Neuronal stem cell (in vitro differentiated cells): ENCODE results near the gene MDM1.

Experiments used
- DNase-seq: peaks from one replicate; pipeline ENCODE4 v3.0.0-alpha.2; 2013; ENCODE audit warnings: low spot score
- H2AFZ ChIP-seq: one replicate; pipeline ENCODE4 v1.6.1; 2013; ENCODE audit warnings: mild to moderate bottlenecking, low read length, inconsistent platforms
- H2AK5ac ChIP-seq: 2 replicates; pipeline ENCODE4 v1.6.1; 2013; ENCODE audit warnings: low read depth, mild to moderate bottlenecking, inconsistent platforms, low read length, moderate library complexity, mixed read lengths
- H2BK120ac ChIP-seq: 2 replicates; pipeline ENCODE4 v1.6.1; 2013; ENCODE audit warnings: low read depth, mild to moderate bottlenecking, inconsistent platforms, low read length, moderate library complexity, mixed read lengths
- H2BK12ac ChIP-seq: one replicate; pipeline ENCODE4 v1.6.1; 2013; ENCODE audit warnings: low read length, inconsistent platforms
- H2BK15ac ChIP-seq: 2 replicates; pipeline ENCODE4 v1.6.1; 2013; ENCODE audit warnings: mild to moderate bottlenecking, low read length, inconsistent platforms, mixed read lengths
- H2BK5ac ChIP-seq: one replicate; pipeline ENCODE4 v1.6.1; 2013; ENCODE audit warnings: inconsistent platforms, mild to moderate bottlenecking, low read length, moderate library complexity
- H3K14ac ChIP-seq: one replicate; pipeline ENCODE4 v1.6.1; 2013; ENCODE audit warnings: low read length, inconsistent platforms
- H3K18ac ChIP-seq: 2 replicates; pipeline ENCODE4 v1.6.1; 2013; ENCODE audit warnings: low read length, inconsistent platforms
- H3K23ac ChIP-seq: 2 replicates; pipeline ENCODE4 v1.6.1; 2013; ENCODE audit warnings: low read depth, mild to moderate bottlenecking, mixed read lengths, low read length, inconsistent platforms; ENCODE audit not compliant: poor library complexity
- H3K27ac ChIP-seq: replicated peaks from 3 replicates; pipeline ENCODE4 v1.5.1; 2013; ENCODE audit warnings: low read length, inconsistent platforms
- H3K27me3 ChIP-seq, 3 experiments: 2 replicates each; pipeline ENCODE4 v1.6.1; 2013; ENCODE audit warnings: low read length in 3 of 3, mild to moderate bottlenecking in 2 of 3, inconsistent platforms in 1 of 3, low read depth in 1 of 3, mixed read lengths in 1 of 3, moderate library complexity in 1 of 3; ENCODE audit not compliant: control insufficient read depth in 3 of 3, insufficient read depth in 3 of 3
- H3K36me3 ChIP-seq, 2 donors: replicated peaks in 1 of 2; 2 replicates each; pipeline ENCODE4 v1.6.1; 2013; ENCODE audit warnings: low read length in 2 of 2; ENCODE audit not compliant: control insufficient read depth in 2 of 2, insufficient read depth in 2 of 2
- H3K4ac ChIP-seq: 2 replicates; pipeline ENCODE4 v1.6.1; 2013; ENCODE audit warnings: inconsistent platforms, mild to moderate bottlenecking, low read length, moderate library complexity
- H3K4me1 ChIP-seq, 2 donors: 1 replicate in 1 of 2; 2 replicates in 1 of 2; pipeline ENCODE4 v1.6.1; 2013; ENCODE audit warnings: low read length in 2 of 2, low read depth in 1 of 2; ENCODE audit not compliant: control insufficient read depth in 2 of 2, insufficient read depth in 1 of 2
- H3K4me2 ChIP-seq: one replicate; pipeline ENCODE4 v1.6.1; 2013; ENCODE audit warnings: mild to moderate bottlenecking, low read length, inconsistent platforms; ENCODE audit not compliant: insufficient read depth, poor library complexity, severe bottlenecking
- H3K4me3 ChIP-seq, 2 donors: 2 replicates each; pipeline ENCODE4 v1.5.1; 2013; ENCODE audit warnings: low read length in 2 of 2, mild to moderate bottlenecking in 2 of 2, inconsistent platforms in 1 of 2, moderate library complexity in 1 of 2
- H3K79me1 ChIP-seq: one replicate; pipeline ENCODE4 v1.6.1; 2013; ENCODE audit warnings: low read depth, mild to moderate bottlenecking, inconsistent platforms, low read length, moderate library complexity
- H3K9ac ChIP-seq: one replicate; pipeline ENCODE4 v1.6.1; 2013; ENCODE audit warnings: mild to moderate bottlenecking, low read depth, low read length, inconsistent platforms; ENCODE audit not compliant: poor library complexity
- H3K9me3 ChIP-seq, 2 donors: replicated peaks in 1 of 2; 2 replicates each; pipeline versions ENCODE3 to v1.6.1; 2013; ENCODE audit warnings: low read length in 2 of 2, mild to moderate bottlenecking in 2 of 2, inconsistent platforms in 1 of 2, low read depth in 1 of 2, mixed read lengths in 1 of 2, moderate library complexity in 1 of 2; ENCODE audit not compliant: control insufficient read depth in 2 of 2, insufficient read depth in 1 of 2
- H4K8ac ChIP-seq: one replicate; pipeline ENCODE4 v1.6.1; 2013; ENCODE audit warnings: low read depth, mild to moderate bottlenecking, inconsistent platforms, low read length, moderate library complexity
- H4K91ac ChIP-seq: one replicate; pipeline ENCODE4 v1.6.1; 2013; ENCODE audit warnings: low read length, low read depth, mild to moderate bottlenecking, inconsistent platforms; ENCODE audit not compliant: poor library complexity
- WGBS, 2 donors: extraction: QIAGEN DNeasy Blood & Tissue Kit; methylation state at CpG; one replicate each; pipeline ENCODE4 v1.1.7; 2013; ENCODE audit warnings: missing lambda C conversion rate in 2 of 2, mixed read lengths in 1 of 2; ENCODE audit not compliant: insufficient read length in 2 of 2, insufficient replicate concordance in 1 of 2; ENCODE audit errors: extremely low coverage in 2 of 2; 5-methylcytosine and 5-hydroxymethylcytosine counted together

The MDM1 gene

GRCh38 chr12:68285541-68285940, 46.6 kb downstream of the MDM1 start:
- H3K9me3 ChIP-seq: no peaks in the 10 kb centered on the region
- H3K4me3 ChIP-seq: no peak overlapping the region
- no peak overlapping the region for H2BK5ac ChIP-seq
- H3K18ac ChIP-seq: no peak overlapping the region
- H3K36me3 ChIP-seq: no peaks in the 10 kb centered on the region
- H3K4me2 ChIP-seq: no peak overlapping the region
- H3K9ac ChIP-seq: no peak overlapping the region
- no peak overlapping the region for H2BK12ac ChIP-seq
- H3K27ac ChIP-seq: no peak overlapping the region
- no peaks in the 10 kb centered on the region for H3K79me1 ChIP-seq
- no peak overlapping the region for H2AK5ac ChIP-seq
- no peak for DNase-seq
- no peak overlapping the region for H2AFZ ChIP-seq
- H3K4me1 ChIP-seq: no peaks in the 10 kb centered on the region
- no peak overlapping the region for H3K23ac ChIP-seq
- H4K8ac ChIP-seq: no peak overlapping the region
- H2BK15ac ChIP-seq: no peak overlapping the region
- no CpG with 5 or more reads among the region's 3 CpGs for WGBS, 2 donors
- H3K4ac ChIP-seq: no peak overlapping the region
- H3K14ac ChIP-seq: no peak overlapping the region
- no peaks in the 10 kb centered on the region for H3K27me3 ChIP-seq
- H2BK120ac ChIP-seq: no peak overlapping the region
- H4K91ac ChIP-seq: no peak overlapping the region

- Histone ChIP-seq H3K27ac (no peak overlapping the region), H4K91ac (no peak overlapping the region), H2BK120ac (no peak overlapping the region), H3K4ac (no peak overlapping the region), H3K27me3 (peaks cover 0 to 3% (median 0%) of the 10 kb centered on the region in 3 experiments), H2BK5ac (no peak overlapping the region), H3K4me1 (peaks cover 0 to 2% of the 10 kb centered on the region in 2 donors), H2AFZ (no peak overlapping the region), H3K79me1 (no peaks in the 10 kb centered on the region), H3K18ac (no peak overlapping the region), H3K14ac (no peak overlapping the region), H2BK12ac (no peak overlapping the region), H3K4me3 (no peak overlapping the region), H3K36me3 (no peaks in the 10 kb centered on the region), H4K8ac (no peak overlapping the region), H3K4me2 (no peak overlapping the region), H3K23ac (no peak overlapping the region), H3K9me3 (no peaks in the 10 kb centered on the region), H3K9ac (no peak overlapping the region), H2AK5ac (no peak overlapping the region), H2BK15ac (no peak overlapping the region)
- no CpG with 5 or more reads among the region's 4 CpGs for WGBS, 2 donors
- no peak for DNase-seq
Observed at GRCh38 chr12:68281322-68282077, 50.7 kb downstream of the MDM1 start.

GRCh38 chr12:68280240-68280639, 51.9 kb downstream of the MDM1 start:
- no peak overlapping the region for H3K23ac ChIP-seq
- H3K14ac ChIP-seq: no peak overlapping the region
- H3K79me1 ChIP-seq: no peaks in the 10 kb centered on the region
- H3K36me3 ChIP-seq: no peaks in the 10 kb centered on the region
- no peak overlapping the region for H2AFZ ChIP-seq
- no peak overlapping the region for H3K27ac ChIP-seq
- H3K4me1 ChIP-seq: peaks cover 0 to 2% of the 10 kb centered on the region in 2 donors
- DNase-seq: no peak
- H2BK12ac ChIP-seq: no peak overlapping the region
- no peak overlapping the region for H4K91ac ChIP-seq
- no peak overlapping the region for H3K4ac ChIP-seq
- H3K4me2 ChIP-seq: no peak overlapping the region
- no peak overlapping the region for H3K18ac ChIP-seq
- H3K9me3 ChIP-seq: no peaks in the 10 kb centered on the region
- no peak overlapping the region for H2AK5ac ChIP-seq
- peaks cover 0 to 3% (median 0%) of the 10 kb centered on the region in 3 experiments for H3K27me3 ChIP-seq
- no peak overlapping the region for H3K4me3 ChIP-seq
- no CpG with 5 or more reads among the region's 2 CpGs for WGBS, 2 donors
- no peak overlapping the region for H2BK15ac ChIP-seq
- H4K8ac ChIP-seq: no peak overlapping the region
- H3K9ac ChIP-seq: no peak overlapping the region
- H2BK120ac ChIP-seq: no peak overlapping the region
- no peak overlapping the region for H2BK5ac ChIP-seq

- Histone ChIP-seq H2AK5ac (no peak overlapping the region), H2BK120ac (no peak overlapping the region), H3K4ac (no peak overlapping the region), H3K27me3 (peaks cover 0 to 3% (median 0%) of the 10 kb centered on the region in 3 experiments), H3K27ac (no peak overlapping the region), H2BK12ac (no peak overlapping the region), H3K4me3 (no peak overlapping the region), H3K18ac (no peak overlapping the region), H3K4me1 (peaks cover 0 to 2% of the 10 kb centered on the region in 2 donors), H2AFZ (no peak overlapping the region), H4K91ac (no peak overlapping the region), H3K4me2 (no peak overlapping the region), H3K9me3 (no peaks in the 10 kb centered on the region), H2BK15ac (no peak overlapping the region), H3K36me3 (no peaks in the 10 kb centered on the region), H3K23ac (no peak overlapping the region), H4K8ac (no peak overlapping the region), H3K79me1 (no peaks in the 10 kb centered on the region), H3K9ac (no peak overlapping the region), H3K14ac (no peak overlapping the region), H2BK5ac (no peak overlapping the region)
- WGBS, 2 donors: no CpG with 5 or more reads among the region's 5 CpGs
- no peak for DNase-seq
Observed at GRCh38 chr12:68279227-68280054, 52.7 kb downstream of the MDM1 start.
